Peyer's patch (tissue), 4 donors: ENCODE data around the gene NHSL2.

Source experiments
- POLR2A ChIP-seq, 2 donors: fragments of 450-650 bp; IDR thresholded peaks; one replicate each; pipeline ENCODE4 v1.5.1; 2017; ENCODE audit warnings: antibody characterized with exemption in 2 of 2, mild to moderate bottlenecking in 2 of 2, moderate library complexity in 2 of 2
- TF ChIP-seq, protein P1 (sequence below), 6 experiments: fragments of 450-650 bp in 4 of 6; fragments of 200-600 bp in 2 of 6; sonication (generic) in 1 of 6; IDR thresholded peaks; one replicate each; pipeline ENCODE4 v1.5.1; 2017 to 2019; ENCODE audit warnings: antibody characterized with exemption in 6 of 6, mild to moderate bottlenecking in 3 of 6, moderate library complexity in 1 of 6

DNA sequence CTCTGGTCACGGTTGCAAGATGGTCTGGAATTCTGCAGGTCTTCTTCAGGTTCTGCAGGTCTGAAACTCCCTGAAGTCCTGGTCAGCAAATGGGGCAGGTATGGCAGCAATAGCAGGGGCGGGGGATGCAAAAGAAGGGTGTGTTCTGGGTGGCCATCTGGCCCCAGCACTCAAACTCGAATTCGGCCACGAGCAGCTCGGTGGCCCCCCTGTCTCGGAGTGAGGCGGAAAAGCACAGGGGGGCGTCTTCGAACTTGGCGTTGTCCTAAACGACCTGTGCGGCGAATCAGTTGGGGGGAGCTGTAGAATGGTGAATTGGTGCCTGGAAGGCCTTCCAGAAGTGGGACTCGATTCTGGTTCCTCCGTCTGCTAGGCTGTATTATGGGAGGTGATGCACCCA lies 219.0 kb downstream of the NHSL2 start:
- TF ChIP-seq, protein P1, sequence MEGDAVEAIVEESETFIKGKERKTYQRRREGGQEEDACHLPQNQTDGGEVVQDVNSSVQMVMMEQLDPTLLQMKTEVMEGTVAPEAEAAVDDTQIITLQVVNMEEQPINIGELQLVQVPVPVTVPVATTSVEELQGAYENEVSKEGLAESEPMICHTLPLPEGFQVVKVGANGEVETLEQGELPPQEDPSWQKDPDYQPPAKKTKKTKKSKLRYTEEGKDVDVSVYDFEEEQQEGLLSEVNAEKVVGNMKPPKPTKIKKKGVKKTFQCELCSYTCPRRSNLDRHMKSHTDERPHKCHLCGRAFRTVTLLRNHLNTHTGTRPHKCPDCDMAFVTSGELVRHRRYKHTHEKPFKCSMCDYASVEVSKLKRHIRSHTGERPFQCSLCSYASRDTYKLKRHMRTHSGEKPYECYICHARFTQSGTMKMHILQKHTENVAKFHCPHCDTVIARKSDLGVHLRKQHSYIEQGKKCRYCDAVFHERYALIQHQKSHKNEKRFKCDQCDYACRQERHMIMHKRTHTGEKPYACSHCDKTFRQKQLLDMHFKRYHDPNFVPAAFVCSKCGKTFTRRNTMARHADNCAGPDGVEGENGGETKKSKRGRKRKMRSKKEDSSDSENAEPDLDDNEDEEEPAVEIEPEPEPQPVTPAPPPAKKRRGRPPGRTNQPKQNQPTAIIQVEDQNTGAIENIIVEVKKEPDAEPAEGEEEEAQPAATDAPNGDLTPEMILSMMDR (IDR thresholded peaks at IDR 0.05) = no peak
- no peak for TF ChIP-seq POLR2A (IDR thresholded peaks at IDR 0.05)
